Measurements from ENCODE around the gene ZCCHC7.

Gene ZCCHC7

GRCh38 chr9:37255944-37256862 lies 135.8 kb downstream of the ZCCHC7 start:
- no peak for DNase-seq (ENCODE audit: low spot score)
- TF ChIP-seq, protein P1, sequence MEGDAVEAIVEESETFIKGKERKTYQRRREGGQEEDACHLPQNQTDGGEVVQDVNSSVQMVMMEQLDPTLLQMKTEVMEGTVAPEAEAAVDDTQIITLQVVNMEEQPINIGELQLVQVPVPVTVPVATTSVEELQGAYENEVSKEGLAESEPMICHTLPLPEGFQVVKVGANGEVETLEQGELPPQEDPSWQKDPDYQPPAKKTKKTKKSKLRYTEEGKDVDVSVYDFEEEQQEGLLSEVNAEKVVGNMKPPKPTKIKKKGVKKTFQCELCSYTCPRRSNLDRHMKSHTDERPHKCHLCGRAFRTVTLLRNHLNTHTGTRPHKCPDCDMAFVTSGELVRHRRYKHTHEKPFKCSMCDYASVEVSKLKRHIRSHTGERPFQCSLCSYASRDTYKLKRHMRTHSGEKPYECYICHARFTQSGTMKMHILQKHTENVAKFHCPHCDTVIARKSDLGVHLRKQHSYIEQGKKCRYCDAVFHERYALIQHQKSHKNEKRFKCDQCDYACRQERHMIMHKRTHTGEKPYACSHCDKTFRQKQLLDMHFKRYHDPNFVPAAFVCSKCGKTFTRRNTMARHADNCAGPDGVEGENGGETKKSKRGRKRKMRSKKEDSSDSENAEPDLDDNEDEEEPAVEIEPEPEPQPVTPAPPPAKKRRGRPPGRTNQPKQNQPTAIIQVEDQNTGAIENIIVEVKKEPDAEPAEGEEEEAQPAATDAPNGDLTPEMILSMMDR (IDR thresholded peaks at IDR 0.05; ENCODE audit: extremely low read depth, insufficient read depth, missing control alignments) = no peak
- in situ Hi-C loops (cut with MboI; ENCODE audit: low pct_unique_long_range_greater_than_20kb, low sequenced_read_pairs, unreplicated experiment) = no loop called here

DNA sequence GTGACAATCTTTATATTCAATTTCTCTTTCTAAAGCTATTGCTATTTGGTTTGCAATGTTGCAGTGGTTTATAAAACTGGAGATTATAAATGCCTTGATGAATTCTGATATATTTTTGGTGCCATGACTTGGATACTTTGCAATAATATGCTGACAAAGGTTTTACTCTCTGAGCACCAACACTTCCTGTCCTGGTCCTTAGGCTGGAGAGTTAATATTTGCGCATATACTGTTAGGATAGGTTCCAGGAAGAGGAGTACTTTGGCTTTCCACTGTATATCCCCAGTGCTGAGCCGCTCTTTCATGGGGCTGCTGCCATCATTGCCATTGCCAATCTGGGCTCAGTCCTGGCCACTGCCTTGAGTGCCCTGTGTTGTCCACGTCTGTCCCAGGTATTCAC lies 139.6 kb downstream of the ZCCHC7 start:
- DNase-seq (ENCODE audit: low spot score) = no peak
- in situ Hi-C loops (cut with MboI; ENCODE audit: low pct_unique_long_range_greater_than_20kb, low sequenced_read_pairs, unreplicated experiment) = no loop called here

DNA sequence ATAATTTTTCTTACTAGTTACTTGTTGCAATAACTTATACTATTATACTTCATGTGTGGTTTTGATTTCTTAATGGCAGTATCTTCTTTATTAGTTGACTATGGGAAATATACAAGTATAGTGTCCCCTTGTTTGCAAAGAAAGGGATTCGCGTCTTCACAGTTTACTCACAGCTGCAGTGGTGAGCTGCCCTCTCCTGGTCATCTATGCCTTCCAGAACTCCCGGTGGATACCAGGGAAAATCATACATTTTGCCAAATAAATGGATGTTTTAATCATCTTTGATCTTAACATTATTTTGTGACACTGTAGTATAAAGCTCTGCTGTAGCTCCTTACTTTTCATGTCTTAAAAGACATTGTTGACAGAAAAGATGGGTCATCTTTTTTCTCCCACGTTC lies 142.0 kb downstream of the ZCCHC7 start:
- TF ChIP-seq, protein P1 (IDR thresholded peaks at IDR 0.05; ENCODE audit: extremely low read depth, insufficient read depth, missing control alignments) = peak; percentile 45
- in situ Hi-C loops (cut with MboI; ENCODE audit: low pct_unique_long_range_greater_than_20kb, low sequenced_read_pairs, unreplicated experiment) = no loop called here
- DNase-seq (ENCODE audit: low spot score) = no peak

More for the DNA sequence above, 139.6 kb downstream of the ZCCHC7 start:
- TF ChIP-seq, protein P1 (IDR thresholded peaks at IDR 0.05; ENCODE audit: extremely low read depth, insufficient read depth, missing control alignments) = no peak

DNA sequence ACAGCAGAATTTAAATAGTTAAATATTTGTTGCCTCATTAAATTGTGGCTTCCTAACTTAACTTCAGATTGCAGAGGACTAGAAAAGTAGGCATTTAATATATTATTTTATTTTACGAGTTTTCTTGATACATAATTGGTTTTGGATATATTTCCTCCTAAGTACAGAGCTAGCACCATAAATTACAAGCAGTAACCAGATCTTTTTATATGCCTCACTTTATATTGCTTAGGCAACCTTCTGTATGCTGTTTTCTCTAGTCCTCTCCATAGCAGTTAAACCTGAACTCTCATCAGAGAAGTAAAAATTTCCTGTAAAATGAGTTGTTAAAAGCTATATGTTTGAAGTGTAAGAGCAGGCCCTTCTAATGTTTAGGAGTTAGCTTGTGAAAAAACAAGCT lies 144.2 kb downstream of the ZCCHC7 start:
- TF ChIP-seq, protein P1 (IDR thresholded peaks at IDR 0.05; ENCODE audit: extremely low read depth, insufficient read depth, missing control alignments) = no peak
- no peak for DNase-seq (ENCODE audit: low spot score)
- in situ Hi-C loops (cut with MboI; ENCODE audit: low pct_unique_long_range_greater_than_20kb, low sequenced_read_pairs, unreplicated experiment) = no loop called here

GRCh38 chr9:37266630-37267029 lies 146.3 kb downstream of the ZCCHC7 start:
- in situ Hi-C loops (cut with MboI; ENCODE audit: low pct_unique_long_range_greater_than_20kb, low sequenced_read_pairs, unreplicated experiment) = no loop called here
- DNase-seq (ENCODE audit: low spot score) = no peak
- TF ChIP-seq, protein P1 (IDR thresholded peaks at IDR 0.05; ENCODE audit: extremely low read depth, insufficient read depth, missing control alignments) = no peak

GRCh38 chr9:37269221-37269620 lies 148.8 kb downstream of the ZCCHC7 start:
- TF ChIP-seq, protein P1 (IDR thresholded peaks at IDR 0.05; ENCODE audit: extremely low read depth, insufficient read depth, missing control alignments) = no peak
- in situ Hi-C loops (cut with MboI; ENCODE audit: low pct_unique_long_range_greater_than_20kb, low sequenced_read_pairs, unreplicated experiment) = no loop called here
- no peak for DNase-seq (ENCODE audit: low spot score)
